ENCODE data around the gene ARMC2.

Gene ARMC2, protein sequence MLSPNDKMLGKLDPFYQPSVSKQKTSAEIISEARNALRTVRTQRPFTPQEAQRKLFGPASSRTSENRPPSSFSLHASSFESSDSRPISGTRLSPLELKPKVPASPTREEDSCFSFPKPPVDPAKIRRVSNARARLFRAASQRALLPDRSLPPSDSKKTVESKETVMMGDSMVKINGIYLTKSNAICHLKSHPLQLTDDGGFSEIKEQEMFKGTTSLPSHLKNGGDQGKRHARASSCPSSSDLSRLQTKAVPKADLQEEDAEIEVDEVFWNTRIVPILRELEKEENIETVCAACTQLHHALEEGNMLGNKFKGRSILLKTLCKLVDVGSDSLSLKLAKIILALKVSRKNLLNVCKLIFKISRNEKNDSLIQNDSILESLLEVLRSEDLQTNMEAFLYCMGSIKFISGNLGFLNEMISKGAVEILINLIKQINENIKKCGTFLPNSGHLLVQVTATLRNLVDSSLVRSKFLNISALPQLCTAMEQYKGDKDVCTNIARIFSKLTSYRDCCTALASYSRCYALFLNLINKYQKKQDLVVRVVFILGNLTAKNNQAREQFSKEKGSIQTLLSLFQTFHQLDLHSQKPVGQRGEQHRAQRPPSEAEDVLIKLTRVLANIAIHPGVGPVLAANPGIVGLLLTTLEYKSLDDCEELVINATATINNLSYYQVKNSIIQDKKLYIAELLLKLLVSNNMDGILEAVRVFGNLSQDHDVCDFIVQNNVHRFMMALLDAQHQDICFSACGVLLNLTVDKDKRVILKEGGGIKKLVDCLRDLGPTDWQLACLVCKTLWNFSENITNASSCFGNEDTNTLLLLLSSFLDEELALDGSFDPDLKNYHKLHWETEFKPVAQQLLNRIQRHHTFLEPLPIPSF

GRCh38 chr6:108848116-108848868, at the start of gene ARMC2:
Gene ARMC2, plus strand, starts transcription at chr6:108848422. Its CDS starts 5,846 bp downstream, at chr6:108854268.
- Mint-ChIP-seq H3K4me3 (peak within 1 kb of the TSS; percentile 86), H3K27ac (no peak within 1 kb of the TSS), H3K36me3 (ENCODE audit: low read depth) (no peaks in the 10 kb centered on the region), H3K27me3 (ENCODE audit: low read depth, poor library complexity) (peaks cover 15% of the 10 kb centered on the region), H3K4me1 (peaks cover 24% of the 10 kb centered on the region), H3K9me3 (no peaks in the 10 kb centered on the region)
- TF ChIP-seq, protein P1, sequence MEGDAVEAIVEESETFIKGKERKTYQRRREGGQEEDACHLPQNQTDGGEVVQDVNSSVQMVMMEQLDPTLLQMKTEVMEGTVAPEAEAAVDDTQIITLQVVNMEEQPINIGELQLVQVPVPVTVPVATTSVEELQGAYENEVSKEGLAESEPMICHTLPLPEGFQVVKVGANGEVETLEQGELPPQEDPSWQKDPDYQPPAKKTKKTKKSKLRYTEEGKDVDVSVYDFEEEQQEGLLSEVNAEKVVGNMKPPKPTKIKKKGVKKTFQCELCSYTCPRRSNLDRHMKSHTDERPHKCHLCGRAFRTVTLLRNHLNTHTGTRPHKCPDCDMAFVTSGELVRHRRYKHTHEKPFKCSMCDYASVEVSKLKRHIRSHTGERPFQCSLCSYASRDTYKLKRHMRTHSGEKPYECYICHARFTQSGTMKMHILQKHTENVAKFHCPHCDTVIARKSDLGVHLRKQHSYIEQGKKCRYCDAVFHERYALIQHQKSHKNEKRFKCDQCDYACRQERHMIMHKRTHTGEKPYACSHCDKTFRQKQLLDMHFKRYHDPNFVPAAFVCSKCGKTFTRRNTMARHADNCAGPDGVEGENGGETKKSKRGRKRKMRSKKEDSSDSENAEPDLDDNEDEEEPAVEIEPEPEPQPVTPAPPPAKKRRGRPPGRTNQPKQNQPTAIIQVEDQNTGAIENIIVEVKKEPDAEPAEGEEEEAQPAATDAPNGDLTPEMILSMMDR (IDR thresholded peaks at IDR 0.05) = no peak
- peak; percentile 97 for DNase-seq

- TF ChIP-seq, protein P1 (IDR thresholded peaks at IDR 0.05) = no peak
- peaks cover 26% of the 10 kb centered on the region for H3K27me3 Mint-ChIP-seq (ENCODE audit: low read depth, poor library complexity)
- H3K4me3 Mint-ChIP-seq = no peak overlapping the region
- H3K4me1 Mint-ChIP-seq = peaks cover 42% of the 10 kb centered on the region
- DNase-seq = no peak
- no peaks in the 10 kb centered on the region for H3K9me3 Mint-ChIP-seq
- peak overlapping the region; percentile 87 for H3K27ac Mint-ChIP-seq
- H3K36me3 Mint-ChIP-seq (ENCODE audit: low read depth) = no peaks in the 10 kb centered on the region
Measured at GRCh38 chr6:108798670-108799353, 49.4 kb upstream of the ARMC2 start.

GRCh38 chr6:108799354-108799717, 48.9 kb upstream of the ARMC2 start:
- TF ChIP-seq, protein P1 (IDR thresholded peaks at IDR 0.05) = no peak
- no peak overlapping the region for H3K4me3 Mint-ChIP-seq
- H3K36me3 Mint-ChIP-seq (ENCODE audit: low read depth) = no peaks in the 10 kb centered on the region
- H3K27ac Mint-ChIP-seq = no peak overlapping the region
- peaks cover 42% of the 10 kb centered on the region for H3K4me1 Mint-ChIP-seq
- no peaks in the 10 kb centered on the region for H3K9me3 Mint-ChIP-seq
- H3K27me3 Mint-ChIP-seq (ENCODE audit: low read depth, poor library complexity) = peaks cover 24% of the 10 kb centered on the region
- no peak for DNase-seq

DNA sequence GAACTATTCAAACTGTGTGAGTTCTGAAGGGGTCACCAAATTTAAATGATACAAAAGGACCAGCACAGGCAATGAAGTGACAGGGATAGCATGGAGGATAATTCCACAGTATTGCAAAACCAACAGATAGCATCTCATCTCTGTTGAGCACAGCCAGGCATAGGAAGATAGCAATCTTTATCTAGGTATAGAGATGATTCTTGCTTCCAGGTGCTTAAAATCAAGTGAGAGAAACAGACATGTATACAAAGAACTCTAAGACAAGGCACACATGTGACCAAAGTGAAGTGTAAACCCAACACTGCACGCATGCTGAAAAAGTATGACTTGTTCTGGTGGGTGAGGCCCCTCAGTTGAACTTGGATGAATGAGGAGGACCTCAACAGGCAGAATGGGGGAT, 48.4 kb upstream of the ARMC2 start:
- H3K27ac Mint-ChIP-seq = no peak overlapping the region
- H3K36me3 Mint-ChIP-seq (ENCODE audit: low read depth) = no peaks in the 10 kb centered on the region

GRCh38 chr6:108800427-108800864, 47.8 kb upstream of the ARMC2 start:
- Mint-ChIP-seq H3K4me1 (peaks cover 42% of the 10 kb centered on the region), H3K36me3 (ENCODE audit: low read depth) (no peaks in the 10 kb centered on the region), H3K27ac (no peak overlapping the region), H3K9me3 (no peaks in the 10 kb centered on the region), H3K27me3 (ENCODE audit: low read depth, poor library complexity) (peaks cover 16% of the 10 kb centered on the region), H3K4me3 (peak overlapping the region; percentile 8)
- TF ChIP-seq, protein P1 (IDR thresholded peaks at IDR 0.05) = no peak
- DNase-seq = no peak

More for the DNA sequence above, 48.4 kb upstream of the ARMC2 start:
- H3K4me3 Mint-ChIP-seq = no peak overlapping the region
- no peaks in the 10 kb centered on the region for H3K9me3 Mint-ChIP-seq
- DNase-seq = no peak
- TF ChIP-seq, protein P1 (IDR thresholded peaks at IDR 0.05) = no peak
- peaks cover 42% of the 10 kb centered on the region for H3K4me1 Mint-ChIP-seq
- H3K27me3 Mint-ChIP-seq (ENCODE audit: low read depth, poor library complexity) = peaks cover 21% of the 10 kb centered on the region

Data from nephron progenitor cell (in vitro differentiated cells).